ENCODE measurements around the gene TNFSF18. TPM values are rescaled to one million over a fixed set of nuclear protein-coding genes. Genes with fewer than 3 reads are reported as not detected.

The TNFSF18 gene
- polyA plus RNA-seq, 3 donors, result not detected

GRCh38 chr1:173057984-173058383 is 7.2 kb upstream of the TNFSF18 start:
- Histone ChIP-seq H4K20me1 (ENCODE audit: insufficient read depth, low read length) (no peaks in the 10 kb centered on the region), H3K4me3 (replicated peaks in 1 of 3; ENCODE audit: low read depth in 2 of 3, low read length in 3 of 3) (no peak overlapping the region), H3K79me2 (ENCODE audit: insufficient read depth, low read length) (no peaks in the 10 kb centered on the region), H3K27ac (ENCODE audit: low read depth in 1 of 2, low read length in 2 of 2) (no peak overlapping the region), H2AFZ (ENCODE audit: insufficient read depth, low read depth, low read length, poor library complexity, severe bottlenecking) (no peak overlapping the region), H3K9me3 (replicated peaks in 1 of 2; ENCODE audit: control insufficient read depth in 1 of 2, insufficient read depth in 1 of 2, low read length in 2 of 2) (no peaks in the 10 kb centered on the region), H3K4me2 (replicated peaks; ENCODE audit: extremely low read depth, low read length, poor library complexity, severe bottlenecking) (no peak overlapping the region), H3K36me3 (replicated peaks in 1 of 2; ENCODE audit: control insufficient read depth in 1 of 2, insufficient read depth in 2 of 2, low read length in 2 of 2) (no peaks in the 10 kb centered on the region), H3K4me1 (ENCODE audit: control insufficient read depth in 1 of 2, insufficient read depth in 2 of 2, low read length in 2 of 2) (peaks cover 0 to 8% of the 10 kb centered on the region in 2 donors), H3K27me3 (ENCODE audit: control insufficient read depth in 2 of 2, insufficient read depth in 2 of 2, low read length in 2 of 2) (no peaks in the 10 kb centered on the region), H3K9ac (ENCODE audit: insufficient read depth, low read length, poor library complexity, severe bottlenecking) (no peak overlapping the region)
- H3K27ac Mint-ChIP-seq, result no peak overlapping the region
- H3K4me3 Mint-ChIP-seq, result no peak overlapping the region
- H3K9me3 Mint-ChIP-seq, result no peaks in the 10 kb centered on the region
- H3K36me3 Mint-ChIP-seq, result no peaks in the 10 kb centered on the region
- intact Hi-C loops (cut with micrococcal nuclease), result loop anchor here in 1 of 2 donors (10.0 kb wide), 2 partner anchors 67 to 137 kb away; no protein-coding TSS in a partner anchor
- no peak for TF ChIP-seq CTCF (IDR thresholded peaks at IDR 0.05)
- DNase-seq, result peak in 2 of 3 donors; percentile 12 to 27
- H3K27me3 Mint-ChIP-seq (ENCODE audit: low read depth in 3 of 3), result no peaks in the 10 kb centered on the region
- H3K4me1 Mint-ChIP-seq, result peaks cover 9% of the 10 kb centered on the region

- Mint-ChIP-seq H3K36me3 (no peaks in the 10 kb centered on the region), H3K4me3 (no peak overlapping the region), H3K27ac (no peak overlapping the region), H3K9me3 (no peaks in the 10 kb centered on the region), H3K27me3 (ENCODE audit: low read depth in 3 of 3) (no peaks in the 10 kb centered on the region), H3K4me1 (peaks cover 14% of the 10 kb centered on the region)
- no peak overlapping the region for H3K27ac ChIP-seq (ENCODE audit: low read depth in 1 of 2, low read length in 2 of 2)
- H3K9ac ChIP-seq (ENCODE audit: insufficient read depth, low read length, poor library complexity, severe bottlenecking), result no peak overlapping the region
- no peak for TF ChIP-seq CTCF (IDR thresholded peaks at IDR 0.05)
- H3K4me1 ChIP-seq (ENCODE audit: control insufficient read depth in 1 of 2, insufficient read depth in 2 of 2, low read length in 2 of 2), result peaks cover 3 to 11% of the 10 kb centered on the region in 2 donors
- no peak overlapping the region for H3K4me3 ChIP-seq (replicated peaks in 1 of 3; ENCODE audit: low read depth in 2 of 3, low read length in 3 of 3)
- no peaks in the 10 kb centered on the region for H4K20me1 ChIP-seq (ENCODE audit: insufficient read depth, low read length)
- no peaks in the 10 kb centered on the region for H3K27me3 ChIP-seq (ENCODE audit: control insufficient read depth in 2 of 2, insufficient read depth in 2 of 2, low read length in 2 of 2)
- intact Hi-C loops (cut with micrococcal nuclease), result loop anchor here in 1 of 2 donors (10.0 kb wide), 2 partner anchors 68 to 138 kb away; no protein-coding TSS in a partner anchor
- WGBS (ENCODE audit: insufficient coverage), result no CpG with 5 or more reads among the region's 1 CpG
- H3K9me3 ChIP-seq (replicated peaks in 1 of 2; ENCODE audit: control insufficient read depth in 1 of 2, insufficient read depth in 1 of 2, low read length in 2 of 2), result no peaks in the 10 kb centered on the region
- no peak for DNase-seq
- no peaks in the 10 kb centered on the region for H3K36me3 ChIP-seq (replicated peaks in 1 of 2; ENCODE audit: control insufficient read depth in 1 of 2, insufficient read depth in 2 of 2, low read length in 2 of 2)
- H3K4me2 ChIP-seq (replicated peaks; ENCODE audit: extremely low read depth, low read length, poor library complexity, severe bottlenecking), result no peak overlapping the region
- no peaks in the 10 kb centered on the region for H3K79me2 ChIP-seq (ENCODE audit: insufficient read depth, low read length)
- no peak overlapping the region for H2AFZ ChIP-seq (ENCODE audit: insufficient read depth, low read depth, low read length, poor library complexity, severe bottlenecking)
These were observed 5.6 kb upstream of the TNFSF18 start for GRCh38 chr1:173056365-173056764.
